NAMALWA (cell line): ENCODE measurements around the gene ASCC1.
"Not testable (repeated sequence)": the region's sequence is repeated elsewhere in the genome, so short reads cannot be mapped to it uniquely, and the experiment has no call there.

Source experiments
- DNase-seq: peaks from one replicate; pipeline ENCODE4 v3.0.0-alpha.2; 2015; ENCODE audit warnings: low spot score

Gene ASCC1

GRCh38 chr10:72248468-72249151 is 32.5 kb upstream of the ASCC1 start:
- DNase-seq: peak; percentile 80

GRCh38 chr10:72245949-72246525 is 30.0 kb upstream of the ASCC1 start:
- DNase-seq: no peak

- DNase-seq: no peak
Measured at GRCh38 chr10:72244573-72245038, 28.5 kb upstream of the ASCC1 start.

- DNase-seq: peak; percentile 28
Measured at GRCh38 chr10:72243822-72244437, 27.9 kb upstream of the ASCC1 start.

- no peak for DNase-seq
Measured at GRCh38 chr10:72242675-72243074, 26.6 kb upstream of the ASCC1 start.

GRCh38 chr10:72241691-72242252 is 25.7 kb upstream of the ASCC1 start:
- no peak for DNase-seq

- DNase-seq: no peak
Measured at GRCh38 chr10:72240371-72240770, 24.3 kb upstream of the ASCC1 start.

GRCh38 chr10:72239409-72239808 is 23.3 kb upstream of the ASCC1 start:
- no peak for DNase-seq

- DNase-seq: no peak
Measured at GRCh38 chr10:72238392-72239175, 22.5 kb upstream of the ASCC1 start.

GRCh38 chr10:72235544-72236279 is 19.6 kb upstream of the ASCC1 start:
- DNase-seq: no peak

GRCh38 chr10:72234560-72235095 is 18.6 kb upstream of the ASCC1 start:
- no peak for DNase-seq

GRCh38 chr10:72233621-72234020 is 17.5 kb upstream of the ASCC1 start:
- no peak for DNase-seq

- DNase-seq: no peak
Measured at GRCh38 chr10:72229261-72230251, 13.5 kb upstream of the ASCC1 start.

GRCh38 chr10:72228318-72228751 is 12.3 kb upstream of the ASCC1 start:
- DNase-seq: no peak

- DNase-seq: no peak
Measured at GRCh38 chr10:72227826-72228225, 11.8 kb upstream of the ASCC1 start.

- no peak for DNase-seq
Measured at GRCh38 chr10:72226418-72227027, 10.4 kb upstream of the ASCC1 start.

- not testable (repeated sequence) for DNase-seq
Measured at GRCh38 chr10:72224191-72224590, 8.1 kb upstream of the ASCC1 start.

- no peak for DNase-seq
Measured at GRCh38 chr10:72223743-72224101, 7.6 kb upstream of the ASCC1 start.

- DNase-seq: no peak
Measured at GRCh38 chr10:72221278-72221677, 5.2 kb upstream of the ASCC1 start.

GRCh38 chr10:72220637-72221036 is 4.6 kb upstream of the ASCC1 start:
- DNase-seq: no peak
